GM21390 (cell line): Measurements from ENCODE around the gene CTXND1.
"Not testable (repeated sequence)": the region's sequence is repeated elsewhere in the genome, so short reads cannot be mapped to it uniquely, and the experiment has no call there.

ENCODE experiments used
- ATAC-seq: cut with Tn5 transposase; IDR thresholded peaks from one replicate; pipeline ENCODE4 v1.9.1; 2021; ENCODE audit not compliant: unreplicated experiment

The CTXND1 gene

DNA sequence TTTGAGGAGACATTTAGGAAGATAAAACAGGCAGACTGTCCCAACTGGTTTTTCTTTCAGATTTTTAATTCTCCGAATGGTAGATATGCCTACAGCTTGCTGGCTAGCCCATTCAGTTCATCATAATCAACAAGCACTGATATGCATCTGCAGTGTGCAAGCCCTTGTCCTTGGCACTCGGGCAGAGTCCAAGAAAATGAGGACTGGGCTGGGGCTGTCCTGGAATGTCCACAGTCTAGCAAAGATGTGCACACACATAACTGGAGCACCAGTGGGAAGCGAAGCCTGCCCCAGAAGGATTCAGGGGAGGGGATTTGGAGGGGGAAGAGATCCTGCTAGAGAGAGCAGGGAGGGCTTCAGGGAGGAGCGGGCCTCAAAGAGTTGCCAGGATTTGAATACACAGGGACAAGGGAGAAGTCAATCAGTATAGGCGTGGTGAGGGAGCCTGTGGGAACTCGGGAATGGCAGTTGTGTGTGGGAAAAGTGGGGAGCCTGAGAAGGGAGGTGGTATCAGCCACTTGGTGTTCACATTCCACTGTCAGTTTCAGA is 90.5 kb downstream of the CTXND1 start:
- ATAC-seq: no peak

GRCh38 chr15:80160570-80161156 is 91.3 kb downstream of the CTXND1 start:
- peak; percentile 79 for ATAC-seq

DNA sequence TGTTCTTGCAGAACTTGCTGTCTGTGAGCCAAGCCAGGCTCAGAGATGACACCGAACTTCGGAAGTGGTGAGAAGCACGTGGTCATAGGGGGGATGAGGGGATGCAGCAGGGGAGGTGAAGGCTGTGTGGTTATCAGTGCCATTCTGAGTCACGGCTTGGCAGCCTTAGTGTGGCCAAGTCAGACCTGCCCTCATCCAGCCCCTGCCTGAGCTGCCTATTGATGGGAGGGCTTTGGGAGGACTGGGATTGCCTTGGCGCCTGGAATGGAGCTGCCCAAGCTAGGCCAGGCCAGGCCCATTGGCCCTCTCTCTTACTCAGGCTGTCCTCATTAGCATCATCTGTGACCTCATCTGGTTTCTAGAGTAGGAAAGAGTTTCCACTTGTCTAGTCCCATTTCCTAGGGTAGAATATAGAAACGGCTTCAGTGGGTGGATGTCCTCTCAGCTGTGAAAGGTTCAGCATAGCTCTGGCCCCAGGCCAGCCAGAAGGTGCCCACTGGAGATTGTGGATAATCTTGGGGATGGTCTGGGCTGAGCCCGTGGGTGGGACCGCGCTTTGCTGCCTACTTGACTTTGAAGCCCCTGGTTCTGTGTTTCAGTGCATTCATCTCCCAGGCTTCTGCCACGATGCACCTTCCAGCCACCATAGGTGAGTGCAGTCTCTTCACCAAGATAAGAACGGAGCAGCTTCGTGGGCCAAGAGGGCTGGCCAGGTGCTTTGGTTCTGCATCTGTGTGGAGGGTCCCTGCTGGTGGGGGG is 92.0 kb downstream of the CTXND1 start:
- ATAC-seq: no peak

GRCh38 chr15:80159301-80159700 is 92.7 kb downstream of the CTXND1 start:
- ATAC-seq: no peak

DNA sequence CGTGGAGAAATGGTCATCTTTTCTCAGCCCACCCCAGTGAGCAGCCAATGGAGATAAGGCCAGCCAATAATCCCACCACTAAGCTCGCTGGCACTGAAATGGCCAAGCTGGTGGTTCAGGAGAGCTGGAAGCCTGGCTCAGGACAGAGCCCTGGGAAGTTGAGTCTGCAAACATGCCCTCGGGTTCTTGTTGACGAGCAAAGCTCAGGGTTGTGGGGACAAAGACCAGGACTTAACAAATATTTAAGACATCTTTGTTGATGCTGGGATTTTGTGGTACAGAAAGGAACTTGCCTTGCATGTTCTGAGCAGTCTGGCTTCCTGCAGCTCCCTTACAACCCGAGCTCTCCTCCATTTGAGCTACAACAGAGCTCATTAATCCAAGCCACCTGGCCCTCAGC is 94.8 kb downstream of the CTXND1 start:
- no peak for ATAC-seq

- no peak for ATAC-seq
Measured at GRCh38 chr15:80156176-80156720, 95.8 kb downstream of the CTXND1 start.

DNA sequence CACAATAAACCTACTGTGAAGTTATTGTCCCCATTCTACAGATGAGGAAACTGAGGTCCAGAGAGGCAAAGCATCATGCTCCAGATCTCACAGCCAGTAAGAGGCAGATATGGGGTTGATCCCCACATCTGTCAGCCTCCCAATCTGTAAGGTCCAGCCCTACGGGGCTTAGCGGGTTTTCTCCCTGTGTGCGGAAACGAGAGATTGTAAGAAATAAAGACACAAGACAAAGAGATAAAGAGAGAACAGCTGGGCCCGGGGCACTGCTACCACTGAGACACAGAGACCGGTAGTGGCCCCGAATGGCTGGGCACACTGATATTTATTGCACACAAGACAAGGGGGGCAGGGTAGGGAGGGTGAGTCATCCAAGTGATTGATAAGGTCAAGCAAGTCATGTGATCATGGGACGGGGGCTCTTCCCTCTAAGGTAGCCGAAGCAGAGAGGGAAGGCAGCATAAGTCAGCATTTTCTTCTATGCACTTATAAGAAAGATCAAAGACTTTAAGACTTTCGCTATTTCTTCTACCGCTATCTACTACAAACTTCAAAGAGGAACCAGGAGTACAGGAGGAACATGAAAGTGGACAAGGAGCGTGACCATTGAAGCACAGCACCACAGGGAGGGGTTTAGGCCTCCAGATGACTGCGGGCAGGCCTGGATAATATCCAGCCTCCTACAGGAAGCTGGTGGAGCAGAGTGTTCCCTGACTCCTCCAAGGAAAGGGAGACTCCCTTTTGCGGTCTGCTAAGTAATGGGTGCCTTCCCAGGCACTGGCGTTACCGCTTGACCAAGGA is 96.4 kb downstream of the CTXND1 start:
- ATAC-seq: not testable (repeated sequence)

- ATAC-seq: no peak
Measured at GRCh38 chr15:80155001-80155377, 97.0 kb downstream of the CTXND1 start.

DNA sequence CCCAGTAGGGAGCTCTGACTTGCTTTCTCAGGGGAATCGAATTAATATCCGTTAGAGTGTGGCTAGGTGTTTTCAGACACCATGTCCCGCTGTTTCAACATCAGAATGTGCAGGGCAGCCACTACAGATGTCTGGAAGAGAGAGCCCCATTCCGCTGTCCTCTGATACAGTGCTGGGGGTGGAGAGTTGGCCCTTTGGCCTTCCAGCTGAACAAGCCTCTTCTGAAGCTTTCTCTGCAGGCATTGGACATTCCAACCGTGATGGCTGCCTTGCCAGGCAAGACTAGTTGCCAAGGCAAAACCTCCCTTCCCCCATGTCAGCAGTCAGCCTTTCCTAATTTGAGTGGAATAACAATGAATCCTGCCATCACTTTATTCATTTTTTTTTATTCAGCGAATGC is 97.7 kb downstream of the CTXND1 start:
- ATAC-seq: no peak

- no peak for ATAC-seq
Measured at GRCh38 chr15:80153900-80154299, 98.1 kb downstream of the CTXND1 start.

- ATAC-seq: peak; percentile 51
Measured at GRCh38 chr15:80152896-80153876, 98.8 kb downstream of the CTXND1 start, which contains the start of gene FAH. FAH (plus strand) TSS chr15:80152999; CDS start chr15:80153055, 56 bp downstream.

GRCh38 chr15:80152180-80152895 is 99.7 kb downstream of the CTXND1 start:
- peak; percentile 54 for ATAC-seq

DNA sequence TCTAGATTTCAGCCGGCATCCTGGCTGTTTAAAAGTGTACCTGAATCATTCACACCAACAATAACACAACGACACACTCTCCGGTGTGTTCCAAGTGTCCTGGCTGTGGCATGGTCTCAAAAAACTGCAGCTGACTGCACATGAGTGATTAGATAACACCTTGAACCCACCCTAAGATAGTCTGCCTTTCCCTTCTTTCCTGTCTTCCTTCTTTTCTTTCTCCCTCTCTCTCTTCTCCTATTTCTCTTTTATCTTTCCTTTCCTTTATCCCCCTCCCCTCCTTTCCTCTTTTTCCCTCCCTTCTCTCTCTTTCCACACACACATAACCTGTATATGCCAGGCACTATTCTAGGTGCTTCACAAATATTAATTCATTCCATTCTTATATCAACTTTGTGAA is 100.4 kb downstream of the CTXND1 start:
- no peak for ATAC-seq

GRCh38 chr15:80151148-80151547 is 100.9 kb downstream of the CTXND1 start:
- ATAC-seq: no peak
